K562 (cell line): ENCODE data around the gene MITD1. TPM values are rescaled to one million over a fixed set of nuclear protein-coding genes. Genes with fewer than 3 reads are reported as not detected.
"Not testable (repeated sequence)": the region's sequence is repeated elsewhere in the genome, so short reads cannot be mapped to it uniquely, and the experiment has no call there.

ENCODE experiments used
- ATAC-seq: fragments of 200-7000 bp; cut with Tn5 transposase; 3 replicates; pipeline ENCODE4 v1.9.1; 2020; ENCODE audit warnings: moderate library complexity
- BruUV-seq: library from RNA; stranded (reverse); fragments of 400-500 nt; replicated peaks from 2 replicates; lab custom pipeline; 2021; lab: Mats Ljungman, UMichigan
- CTCF ChIA-PET: fragments of 300-600 bp; formaldehyde crosslinking; extraction: SDS; loops from one replicate; lab custom pipeline; 2021; ENCODE audit warnings: low intra/inter-chr PET ratio; lab: Yijun Ruan, JAX
- POLR2A ChIA-PET: fragments of 300-600, 350-650 bp; sonication (Branson Sonifier 250); formaldehyde crosslinking; extraction: SDS; loops from one replicate; lab custom pipeline; 2021; ENCODE audit warnings: antibody characterized with exemption, inconsistent platforms; lab: Yijun Ruan, JAX
- DNase-seq, 4 experiments: peaks; one replicate each; pipeline versions ENCODE4 v3.0.0 to v3.0.0-alpha.2; 2011 to 2018; ENCODE audit warnings: low spot score in 3 of 4, mixed read lengths in 3 of 4; ENCODE audit errors: extremely low read depth in 1 of 4
- FAIRE-seq: peaks from 2 replicates; lab custom pipeline; 2011; peaks lifted over from hg19 to GRCh38; lab: Jason Lieb, UNC
- H2AFZ ChIP-seq: 2 replicates; pipeline ENCODE4 v1.6.0; 2011; ENCODE audit warnings: low read depth, low read length, control low read depth, inconsistent platforms
- H3K27ac ChIP-seq: fragments of 200-600 bp; 3 replicates; pipeline ENCODE4 v1.8.0; 2011; ENCODE audit warnings: low read depth, mild to moderate bottlenecking, control low read depth, inconsistent platforms, low read length, moderate library complexity, mixed read lengths; ENCODE audit errors: extremely low read depth
- H3K27me3 ChIP-seq, 2 experiments: fragments of 300-600 bp in 1 of 2; 2 replicates in 1 of 2; 3 replicates in 1 of 2; pipeline versions ENCODE4 v1.6.0 to v1.8.0; 2011; ENCODE audit warnings: inconsistent platforms in 2 of 2, low read length in 2 of 2, mild to moderate bottlenecking in 1 of 2, mixed read lengths in 1 of 2, moderate library complexity in 1 of 2; ENCODE audit not compliant: control insufficient read depth in 2 of 2, insufficient read depth in 2 of 2
- H3K36me3 ChIP-seq: fragments of 300-600 bp; 3 replicates; pipeline ENCODE4 v1.8.0; 2011; ENCODE audit warnings: mild to moderate bottlenecking, low read length, inconsistent platforms; ENCODE audit not compliant: control insufficient read depth, insufficient read depth
- H3K4me1 ChIP-seq, 2 experiments: fragments of 200-600 bp in 1 of 2; replicated peaks in 1 of 2; 2 replicates in 1 of 2; 3 replicates in 1 of 2; pipeline versions ENCODE4 v1.5.1 to v1.8.0; 2011; ENCODE audit warnings: inconsistent platforms in 2 of 2, low read length in 2 of 2, mild to moderate bottlenecking in 1 of 2, mixed read lengths in 1 of 2, moderate library complexity in 1 of 2; ENCODE audit not compliant: control insufficient read depth in 2 of 2, insufficient read depth in 2 of 2
- H3K4me2 ChIP-seq: 2 replicates; pipeline ENCODE4 v1.6.1; 2011; ENCODE audit warnings: low read length, control low read depth, inconsistent platforms, mixed read lengths; ENCODE audit not compliant: insufficient read depth
- H3K4me3 ChIP-seq: fragments of 200-600 bp; sonication (generic), shearing (Covaris generic); 2 replicates; pipeline ENCODE4 v1.5.1; 2016; ENCODE audit warnings: control low read depth, inconsistent platforms
- H3K79me2 ChIP-seq: fragments of 200-600 bp; 3 replicates; pipeline ENCODE4 v1.8.0; 2011; ENCODE audit warnings: low read length, inconsistent platforms; ENCODE audit not compliant: control insufficient read depth, insufficient read depth
- H3K9ac ChIP-seq, 2 experiments: 2 replicates each; pipeline versions ENCODE4 v1.6.0 to v1.6.1; 2011; ENCODE audit warnings: low read depth in 2 of 2, low read length in 2 of 2, control low read depth in 1 of 2, inconsistent platforms in 1 of 2, mild to moderate bottlenecking in 1 of 2, mixed read lengths in 1 of 2; ENCODE audit not compliant: insufficient read depth in 1 of 2
- H3K9me1 ChIP-seq: one replicate; pipeline ENCODE4 v1.6.0; 2011; ENCODE audit warnings: inconsistent platforms, mild to moderate bottlenecking, low read length, moderate library complexity; ENCODE audit not compliant: control insufficient read depth, insufficient read depth
- H3K9me3 ChIP-seq: replicated peaks from 2 replicates; pipeline ENCODE4 v1.5.1; 2011; ENCODE audit warnings: low read depth, low read length, inconsistent platforms; ENCODE audit not compliant: control insufficient read depth, insufficient read depth
- H4K20me1 ChIP-seq: replicated peaks from 2 replicates; pipeline ENCODE4 v1.6.1; 2011; ENCODE audit warnings: low read length, inconsistent platforms, mixed read lengths; ENCODE audit not compliant: control insufficient read depth, insufficient read depth
- ARID1B ChIP-seq: fragments of 450-650 bp; IDR thresholded peaks from 2 replicates; pipeline ENCODE4 v1.6.1; 2016; ENCODE audit warnings: antibody characterized with exemption, mild to moderate bottlenecking, inconsistent platforms
- CBFA2T2 ChIP-seq: fragments of 450-650 bp; conservative IDR thresholded peaks from 2 replicates; pipeline ENCODE4 v1.6.1; 2017; ENCODE audit warnings: mild to moderate bottlenecking
- CBFA2T3 ChIP-seq: fragments of 450-650 bp; IDR thresholded peaks from 2 replicates; pipeline ENCODE4 v1.6.1; 2017
- MTA2 ChIP-seq: fragments of 450-650 bp; IDR thresholded peaks from 2 replicates; pipeline ENCODE4 v1.6.1; 2016; ENCODE audit warnings: low read depth
- NCOR1 ChIP-seq: fragments of 450-650 bp; IDR thresholded peaks from 2 replicates; pipeline ENCODE4 v1.6.1; 2016; ENCODE audit warnings: mild to moderate bottlenecking, moderate library complexity
- NFIC ChIP-seq: fragments of 450-650 bp; IDR thresholded peaks from 2 replicates; pipeline ENCODE4 v1.6.1; 2017; ENCODE audit warnings: mild to moderate bottlenecking, inconsistent platforms
- TAL1 ChIP-seq: fragments of 450-650 bp; IDR thresholded peaks from 2 replicates; pipeline ENCODE4 v1.6.1; 2016; ENCODE audit warnings: mild to moderate bottlenecking
- TCF3 ChIP-seq: sonication (generic); formaldehyde crosslinking; IDR thresholded peaks from 2 replicates; pipeline ENCODE4 v1.4.0; 2020; ENCODE audit warnings: mild to moderate bottlenecking, missing genetic modification reagents
- TEAD4 ChIP-seq, 2 experiments: sonication (generic) in 1 of 2; formaldehyde crosslinking in 1 of 2; IDR thresholded peaks; 2 replicates each; pipeline versions ENCODE4 v1.6.1 to v1.8.0; 2012 to 2022; ENCODE audit warnings: borderline replicate concordance in 1 of 2, inconsistent platforms in 1 of 2, low read length in 1 of 2, mild to moderate bottlenecking in 1 of 2, missing genetic modification reagents in 1 of 2
- TRIM24 ChIP-seq, 2 experiments: fragments of 450-650 bp; IDR thresholded peaks; 2 replicates each; pipeline ENCODE4 v1.6.1; 2016
- ZC3H8 ChIP-seq: fragments of 450-650 bp; IDR thresholded peaks from 2 replicates; pipeline ENCODE4 v1.6.1; 2017
- ZSCAN29 ChIP-seq: fragments of 450-650 bp; IDR thresholded peaks from 2 replicates; pipeline ENCODE4 v1.6.1; 2017
- WGBS: fragments of 100-300 bp; shearing (Covaris generic); methylation state at CpG from one replicate; pipeline ENCODE4 v1.1.6; 2016; ENCODE audit warnings: low coverage, mixed read lengths; ENCODE audit not compliant: insufficient coverage; ENCODE audit errors: missing lambda C conversion rate; 5-methylcytosine and 5-hydroxymethylcytosine counted together
- in situ Hi-C: fragments of 300-500 bp; cut with MboI; formaldehyde crosslinking; loops from 4 replicates; pipeline ENCODE4 v1.15.0; 2018; ENCODE audit warnings: inconsistent platforms, mixed read lengths
- intact Hi-C: fragments of 100-400 bp; cut with micrococcal nuclease; formaldehyde crosslinking; loops from 2 replicates; pipeline ENCODE4 v1.14.2; 2022
- polyA plus RNA-seq, 8 experiments: library from polyadenylated mRNA; depleted of rRNA in 4 of 8; stranded (reverse) in 5 of 8; unstranded in 3 of 8; fragments of >200 nt; fragmentation: Nextera tagmentation in 2 of 8; fragmentation: Illumina TruSeq in 1 of 8; extraction: Ambion mirVana in 2 of 8; extraction: Trizol in 1 of 8; gene quantifications; 2 replicates each; pipeline versions ENCODE4 v1.2.1 to v1.2.3, GENCODE V29; 2011 to 2014; ENCODE audit warnings: inconsistent platforms in 1 of 8, missing spikeins in 1 of 8
- total RNA-seq, 7 experiments: library from RNA; depleted of rRNA in 6 of 7; stranded (reverse); fragments of >200 nt in 6 of 7; fragmentation: Illumina TruSeq in 2 of 7; extraction: Trizol in 2 of 7; gene quantifications; 2 replicates each; pipeline versions ENCODE4 v1.2.1 to v1.2.3, GENCODE V29; 2011 to 2021; ENCODE audit warnings: low replicate concordance in 1 of 7
- TF ChIP-seq, protein P1 (sequence below): fragments of 250-450 bp; sonication (Bioruptor Pico); IDR thresholded peaks from 2 replicates; pipeline ENCODE4 v1.5.0; 2021; ENCODE audit warnings: mild to moderate bottlenecking, moderate library complexity

The MITD1 gene
- total and polyA plus RNA-seq, 9 of the 15 experiments (the other 6 are each of a cell fraction or from before 2014, with no cell fraction given), result 19.6 to 71.8 (median 43.2) TPM

- TF ChIP-seq, protein P1, sequence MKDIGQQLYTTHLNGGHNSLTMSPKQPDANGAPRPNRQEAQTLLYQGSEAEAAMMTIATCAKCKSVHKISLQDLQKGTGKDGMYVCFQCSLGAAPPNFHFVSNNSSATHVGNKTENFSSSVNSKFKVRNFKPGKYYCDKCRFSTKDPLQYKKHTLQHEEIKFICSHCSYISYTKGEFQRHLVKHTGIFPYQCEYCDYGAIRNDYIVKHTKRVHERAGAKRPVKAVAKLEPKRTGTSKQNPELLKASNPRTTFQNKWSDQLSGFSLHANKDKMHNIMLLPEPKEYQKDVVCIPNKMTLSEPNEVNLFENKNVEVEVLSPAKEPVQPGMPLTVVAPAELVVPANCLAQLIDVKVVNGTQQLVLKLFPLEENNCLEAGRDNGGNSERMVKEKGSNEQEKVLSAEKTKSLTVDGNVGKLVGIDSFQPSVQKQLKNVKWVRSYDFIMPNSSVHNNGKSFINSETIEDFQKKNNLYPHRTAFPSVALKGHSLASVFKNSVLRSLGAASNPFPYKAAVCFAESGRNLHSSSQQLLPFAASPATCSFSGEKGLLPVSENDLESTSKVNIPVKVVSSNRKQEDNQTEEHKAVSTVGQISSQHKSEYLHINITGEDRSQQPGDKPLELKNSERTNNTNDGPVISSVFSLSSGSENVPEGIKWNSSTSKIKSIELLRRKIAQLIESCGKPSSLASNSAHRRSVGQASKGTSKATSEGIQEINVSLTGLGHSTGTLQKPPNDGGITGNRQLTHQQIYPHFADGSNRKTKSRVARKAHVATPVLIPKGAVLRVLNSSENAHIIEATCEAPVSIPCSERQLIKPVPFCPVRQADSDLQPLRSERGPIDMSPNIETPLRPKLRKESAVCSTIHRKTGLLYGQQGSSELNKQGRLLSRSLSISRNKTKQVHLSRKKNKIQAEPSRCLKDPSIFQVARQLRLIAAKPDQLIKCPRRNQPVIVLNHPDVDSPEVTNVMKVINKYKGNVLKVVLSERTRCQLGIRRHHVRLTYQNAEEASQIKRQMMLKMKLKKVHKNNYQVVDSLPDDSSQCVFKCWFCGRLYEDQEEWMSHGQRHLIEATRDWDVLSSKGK (CRISPR knock-in tag), result no peak
- TF ChIP-seq ZSCAN29, result no peak
- TF ChIP-seq ZC3H8, result no peak
These were observed 41.9 kb downstream of the MITD1 start (continued) for GRCh38 chr2:99139003-99139402.

DNA sequence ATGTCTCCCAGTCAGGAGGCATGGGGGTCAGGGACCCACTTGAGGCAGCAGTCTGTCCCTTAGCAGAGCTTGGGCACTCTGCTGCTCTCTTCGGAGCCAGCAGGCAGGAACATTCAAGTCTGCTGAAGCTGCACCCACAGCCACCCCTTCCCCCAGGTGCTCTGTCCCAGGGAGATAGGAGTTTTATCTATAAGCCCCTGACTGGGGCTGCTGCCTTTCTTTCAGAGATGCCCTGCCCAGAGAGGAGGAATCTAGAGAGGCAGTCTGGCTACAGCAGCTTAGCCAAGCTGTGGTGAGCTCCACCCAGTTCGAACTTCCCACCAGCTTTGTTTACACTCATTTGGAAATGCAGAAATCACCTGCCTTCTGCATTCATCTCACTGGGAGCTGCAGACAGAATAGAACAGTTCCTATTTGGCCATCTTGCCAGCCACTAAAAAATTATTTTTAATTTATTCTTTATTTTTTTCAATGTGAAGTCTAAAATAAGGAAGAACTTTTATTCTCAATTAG lies 45.8 kb downstream of the MITD1 start:
- H3K4me3 ChIP-seq; BruUV-seq; H3K4me2 ChIP-seq; FAIRE-seq; H3K4me1 ChIP-seq; H3K36me3 ChIP-seq; intact Hi-C loops; H3K27ac ChIP-seq; H4K20me1 ChIP-seq; CTCF ChIA-PET; in situ Hi-C loops; H3K27me3 ChIP-seq; H2AFZ ChIP-seq; ATAC-seq; H3K9me3 ChIP-seq; H3K9me1 ChIP-seq; H3K9ac ChIP-seq; H3K79me2 ChIP-seq; TF ChIP-seq TEAD4 (CRISPR knock-in tag; IDR thresholded peaks at IDR 0.05; ENCODE audit: borderline replicate concordance): not testable (repeated sequence)
- POLR2A ChIA-PET, result interaction anchor here (1.4 kb wide), 1 partner anchor 37 kb away, joined by 4 read pairs; no protein-coding TSS in a partner anchor
- TF ChIP-seq CBFA2T3 (peak; percentile 85), TCF3 (0 out of 2 replicates have a peak, but pooled peaks have one; percentile 38), ARID1B (peak; percentile 43), TAL1 (peak; percentile 74; the same call in 1 of the 2 replicates), NFIC (peak; percentile 40; the same call in 1 of the 2 replicates), NCOR1 (peak; percentile 70), CBFA2T2 (peak; percentile 81), MTA2 (0 out of 2 replicates have a peak, but pooled peaks have one; percentile 22), TRIM24 (IDR thresholded peaks at IDR 0.05) (peak; percentile 30 to 50; a peak in 1 of 4 replicates), TEAD4 (IDR thresholded peaks at IDR 0.05; ENCODE audit: low read length) (peak; percentile 48)
- WGBS, result 4% methylated on average over 2 of the region's 2 CpGs
- DNase-seq, result peak in 1 of 4 experiments; percentile 31
